Stimulated activated CD8-positive, alpha-beta memory T cell treated with anti-CD3 and anti-CD28 coated beads, Interleukin-7, amount 100 ng/mL, for 1 hour (primary cell): ENCODE data around the gene C3orf62.
"Not testable (repeated sequence)": the region's sequence is repeated elsewhere in the genome, so short reads cannot be mapped to it uniquely, and the experiment has no call there.

Experiments
- DNase-seq, 2 donors: peaks; one replicate each; pipeline ENCODE4 v3.0.0-alpha.2; 2020; ENCODE audit warnings: low read depth in 2 of 2

The C3orf62 gene

DNA sequence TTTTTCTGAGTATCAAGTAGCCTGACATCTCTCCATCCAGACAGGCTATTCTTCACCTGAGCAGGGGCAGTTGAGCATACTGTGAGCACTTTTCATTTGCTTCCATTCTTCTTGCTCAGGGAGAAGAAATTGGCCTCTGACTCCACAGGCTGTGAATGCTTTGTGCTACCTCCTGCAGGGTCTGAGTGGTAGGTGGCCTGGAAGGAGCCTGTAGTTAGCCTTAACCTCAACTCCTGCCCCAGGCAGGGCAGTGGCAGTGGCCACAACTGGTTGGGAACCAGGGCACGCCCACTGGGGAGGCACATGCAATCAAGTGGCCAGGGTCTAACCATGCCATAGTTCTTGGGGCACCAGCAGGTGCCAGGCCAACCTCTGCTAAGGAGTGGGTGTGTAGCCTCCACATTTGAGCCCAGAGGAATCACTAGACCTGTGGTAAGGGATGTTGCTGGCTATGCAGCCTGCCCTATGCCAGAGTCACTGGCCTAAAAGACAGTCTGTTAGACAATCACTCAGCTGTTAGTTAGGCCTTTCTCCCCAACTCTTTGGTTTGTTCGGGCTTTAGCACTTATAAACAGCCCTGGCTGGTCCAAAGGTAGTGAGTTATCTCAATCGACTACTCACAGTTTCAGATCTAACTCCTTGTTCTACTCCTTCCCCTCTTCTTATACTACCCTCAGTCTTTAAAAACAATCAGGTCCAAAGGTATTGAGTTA lies 7.4 kb downstream of the C3orf62 start:
- no peak for DNase-seq

DNA sequence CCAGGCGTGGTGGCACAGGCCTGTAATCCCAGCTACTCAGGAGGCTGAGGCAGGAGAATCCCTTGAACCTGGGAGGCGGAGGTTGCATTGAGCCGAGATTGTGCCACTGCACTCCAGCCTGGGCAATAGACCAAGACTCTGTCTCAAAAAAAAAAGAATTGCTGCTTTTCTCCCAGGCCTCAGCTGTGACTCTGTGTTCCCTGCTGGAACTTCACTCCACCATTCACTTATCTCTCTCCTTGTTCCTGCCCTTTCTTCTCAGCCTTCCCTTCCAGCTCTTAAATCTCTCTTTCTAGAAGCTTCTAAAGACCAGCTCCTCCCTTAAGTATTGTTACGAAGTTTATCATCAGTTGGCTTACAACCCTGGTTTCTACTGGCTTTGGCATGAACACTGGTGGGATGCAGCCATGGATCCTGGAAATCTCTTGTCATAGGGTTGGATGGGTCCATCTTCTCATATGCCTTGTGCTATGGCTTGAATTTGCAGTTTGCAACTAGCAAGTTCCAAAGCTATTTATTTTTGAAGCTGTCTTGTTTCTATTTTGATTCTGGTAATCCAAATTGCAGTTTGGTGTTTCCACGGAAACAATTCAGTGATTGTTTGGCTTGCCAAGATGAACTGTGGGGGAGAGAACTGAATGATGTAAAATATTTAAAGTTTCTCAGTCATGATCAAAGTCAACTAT lies 10.5 kb downstream of the C3orf62 start:
- DNase-seq, result no peak

DNA sequence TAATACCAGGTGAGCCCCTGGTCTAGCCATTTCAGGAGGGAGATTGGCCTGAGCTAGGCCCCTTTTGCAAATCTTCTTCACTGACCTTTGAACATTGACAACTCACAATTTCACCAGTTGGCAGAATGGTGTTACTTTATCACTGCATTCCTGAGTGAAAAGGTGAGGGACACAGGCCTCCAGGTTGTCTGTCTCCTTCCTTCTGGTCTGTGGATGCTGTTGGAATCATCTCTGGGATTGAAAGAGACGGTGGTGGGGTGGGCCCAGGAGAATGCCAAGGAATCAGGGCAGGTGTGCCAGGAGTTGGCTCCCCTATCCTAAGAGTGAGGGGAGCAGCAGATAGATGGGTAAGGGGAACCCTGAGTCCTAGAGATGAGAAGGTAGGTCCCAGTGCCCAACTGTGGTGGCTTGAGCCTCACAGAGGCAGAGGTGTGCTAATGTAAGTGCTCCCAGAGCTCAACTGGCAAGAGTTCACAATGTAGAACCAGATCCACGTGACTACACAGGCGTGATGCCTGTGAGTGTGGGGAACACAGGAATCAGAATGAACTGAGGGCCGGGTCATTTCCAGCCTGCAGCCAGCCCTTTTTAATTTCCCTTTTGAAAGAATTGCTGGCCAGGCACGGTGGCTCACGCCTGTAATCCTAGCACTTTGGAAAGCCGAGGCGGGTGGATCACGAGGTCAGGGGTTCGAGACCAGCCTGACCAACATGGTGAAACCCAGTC lies 11.2 kb downstream of the C3orf62 start:
- no peak for DNase-seq

DNA sequence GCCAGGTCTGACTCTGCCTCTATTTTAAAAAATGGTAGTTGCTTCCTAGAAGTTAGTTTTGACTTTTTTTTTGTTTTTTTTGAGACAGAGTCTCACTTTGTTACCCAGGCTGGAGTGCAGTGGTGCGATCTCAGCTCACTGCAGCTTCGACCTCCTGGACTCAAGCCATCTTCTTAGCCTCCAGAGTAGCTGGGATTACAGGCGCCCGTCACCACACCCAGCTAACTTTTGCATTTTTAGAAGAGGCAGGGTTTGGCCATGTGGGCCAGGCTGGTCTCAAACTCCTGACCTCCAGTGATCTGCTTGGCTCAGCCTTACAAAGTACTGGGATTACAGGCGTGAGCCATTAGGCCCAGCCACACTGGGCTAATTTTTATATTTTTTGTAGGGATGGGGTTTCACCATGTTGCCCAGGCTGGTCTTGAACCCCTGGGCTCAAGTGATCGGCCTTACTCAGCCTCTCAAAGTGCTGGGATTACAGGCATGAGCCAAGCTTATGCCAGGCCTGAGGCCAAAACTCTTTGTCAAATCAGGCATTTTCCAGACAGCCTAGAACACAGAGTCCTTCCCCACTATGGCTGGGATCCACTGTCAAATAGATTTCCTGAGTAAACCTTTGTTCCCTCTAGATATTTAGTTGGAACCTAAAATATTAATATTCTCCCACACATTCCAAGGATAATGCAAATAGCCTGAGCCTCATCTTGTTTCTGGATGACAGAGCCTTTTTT lies 13.7 kb downstream of the C3orf62 start:
- DNase-seq, result no peak

DNA sequence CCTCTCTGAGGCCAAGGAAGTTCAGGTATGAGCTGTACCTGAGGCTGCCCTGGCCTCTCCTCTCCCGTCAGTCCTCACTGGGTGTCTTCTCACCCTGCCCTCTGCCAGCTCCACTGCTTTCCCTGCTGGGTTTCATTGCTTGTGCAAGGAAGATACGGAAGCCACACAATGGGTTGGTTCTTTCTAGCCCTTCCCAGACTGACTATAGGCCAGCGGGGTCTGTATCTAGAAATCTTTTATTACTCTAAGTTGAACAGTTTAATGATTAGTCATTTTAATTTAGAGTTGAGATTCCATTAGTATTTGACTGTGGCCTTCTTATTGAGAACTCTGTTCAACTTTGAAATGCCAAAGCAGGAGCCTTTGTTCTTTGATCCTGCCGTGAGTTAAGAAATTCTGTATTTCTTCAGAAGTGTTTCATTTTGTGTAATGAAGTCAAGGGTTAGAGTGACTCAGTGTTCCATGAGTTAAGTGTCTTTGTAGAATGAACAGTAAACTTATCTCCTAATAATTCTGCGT lies 16.2 kb downstream of the C3orf62 start:
- DNase-seq, result no peak

DNA sequence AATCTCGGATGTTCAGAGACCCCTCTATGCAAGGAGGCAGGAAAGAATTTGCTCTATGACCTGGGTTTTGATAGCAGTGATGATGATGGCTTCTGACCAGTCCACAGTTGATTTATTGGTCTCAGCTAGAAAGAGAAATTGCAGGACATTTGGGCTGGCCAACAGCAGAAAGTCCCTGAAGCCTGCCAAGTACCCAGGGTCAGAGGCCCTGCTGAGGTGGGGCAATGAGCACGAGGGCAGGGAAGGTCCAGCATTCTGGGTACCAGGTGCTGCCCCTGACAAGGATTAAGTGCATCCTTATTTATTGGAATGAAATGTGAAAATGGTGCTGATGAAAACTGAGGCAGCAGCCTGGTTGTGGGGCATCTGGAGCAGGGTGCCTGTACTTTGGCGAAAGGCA lies 19.8 kb downstream of the C3orf62 start:
- no peak for DNase-seq

DNA sequence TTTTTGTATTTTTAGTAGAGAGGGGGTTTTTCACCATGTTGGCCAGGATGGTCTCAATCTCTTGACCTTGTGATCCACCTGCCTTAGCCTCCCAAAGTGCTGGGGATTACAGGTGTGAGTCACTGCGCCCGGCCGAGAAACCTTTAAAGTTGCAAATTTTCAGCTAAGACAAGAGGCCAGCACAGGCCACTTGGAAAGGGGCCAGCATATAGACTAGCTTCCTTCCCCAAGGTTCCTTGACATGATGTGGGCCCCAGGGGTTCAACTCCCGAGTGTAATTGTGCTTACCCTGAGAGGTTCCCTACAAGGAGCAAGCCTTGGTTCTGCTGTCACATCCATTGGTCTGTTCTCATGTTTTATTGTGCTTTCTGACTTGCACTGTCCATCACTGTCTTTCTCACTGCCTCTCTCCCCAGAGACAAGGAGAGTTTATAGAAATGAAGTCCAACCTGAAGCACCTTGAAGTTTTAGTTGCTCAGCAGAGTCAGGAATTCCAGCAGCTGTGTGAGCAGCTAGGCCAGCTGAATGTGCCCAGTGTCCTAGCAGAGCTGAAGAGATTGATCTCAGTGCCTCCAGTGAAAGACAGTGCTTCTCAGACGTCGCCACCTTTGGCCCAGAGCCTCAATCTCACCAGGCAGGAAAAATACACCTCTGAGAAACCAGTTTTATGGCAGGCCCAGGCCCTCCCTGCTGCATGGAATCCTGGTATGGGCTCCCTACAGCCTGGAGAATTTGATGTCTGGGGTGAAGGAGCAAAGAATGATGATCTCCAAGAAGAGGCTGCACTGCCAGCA lies 21.1 kb downstream of the C3orf62 start:
- no peak for DNase-seq

DNA sequence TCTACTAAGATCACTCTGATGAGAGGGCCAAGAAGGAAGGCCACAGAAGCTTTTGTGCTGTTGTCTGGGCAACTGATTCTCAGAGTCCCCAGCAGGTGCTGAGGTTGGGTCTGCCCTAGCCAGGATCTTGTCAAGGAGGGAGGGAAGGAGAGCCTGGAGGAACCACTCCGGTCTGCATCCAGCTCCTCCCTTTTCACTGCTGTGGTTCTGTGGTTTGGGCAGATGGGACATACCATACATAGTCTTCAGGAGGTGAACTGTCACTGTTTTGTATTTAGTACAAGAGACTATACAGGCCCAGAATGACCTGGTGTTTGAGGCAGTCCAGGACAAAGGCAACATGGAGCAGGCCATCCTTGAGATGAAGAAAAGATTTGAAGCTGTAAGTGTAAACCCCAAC lies 21.9 kb downstream of the C3orf62 start:
- DNase-seq, result no peak

DNA sequence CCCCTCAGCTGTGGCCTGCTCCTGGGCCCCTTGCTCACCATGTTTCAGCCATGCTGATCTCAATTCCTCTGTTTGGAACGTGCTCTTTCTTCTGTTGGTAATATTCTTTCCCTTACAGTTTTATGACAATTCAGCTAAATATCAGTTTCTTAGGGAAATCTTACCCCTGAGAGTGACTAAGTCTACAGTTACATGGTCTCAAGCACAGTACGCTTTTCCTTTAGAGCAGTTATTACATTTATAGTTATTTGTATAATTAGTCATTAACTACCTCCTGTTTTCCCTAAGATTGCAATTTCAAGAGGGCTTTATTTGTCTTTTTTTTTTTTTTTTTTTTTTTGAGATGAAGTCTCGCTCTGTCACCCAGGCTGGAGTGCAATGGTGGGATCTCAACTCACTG lies 23.5 kb downstream of the C3orf62 start:
- DNase-seq, result no peak

DNA sequence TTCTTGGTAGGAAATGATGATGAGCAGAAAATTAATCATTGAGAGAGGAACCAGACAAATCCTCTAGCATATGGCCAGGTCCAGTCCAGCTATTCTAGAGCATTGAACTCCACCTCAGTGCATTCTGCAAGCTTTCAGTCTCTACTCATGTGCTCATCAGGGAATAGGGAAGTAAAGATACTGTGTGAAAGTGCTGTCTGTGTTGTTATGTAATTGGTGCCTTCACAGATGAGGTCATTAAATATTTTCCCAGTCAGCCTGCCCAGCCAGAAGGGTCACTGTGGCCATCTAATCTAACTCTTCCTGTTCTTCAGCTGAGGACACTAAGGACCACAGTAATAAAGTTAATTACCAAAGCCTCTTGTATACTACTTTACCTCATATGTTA lies 28.2 kb downstream of the C3orf62 start:
- no peak for DNase-seq

DNA sequence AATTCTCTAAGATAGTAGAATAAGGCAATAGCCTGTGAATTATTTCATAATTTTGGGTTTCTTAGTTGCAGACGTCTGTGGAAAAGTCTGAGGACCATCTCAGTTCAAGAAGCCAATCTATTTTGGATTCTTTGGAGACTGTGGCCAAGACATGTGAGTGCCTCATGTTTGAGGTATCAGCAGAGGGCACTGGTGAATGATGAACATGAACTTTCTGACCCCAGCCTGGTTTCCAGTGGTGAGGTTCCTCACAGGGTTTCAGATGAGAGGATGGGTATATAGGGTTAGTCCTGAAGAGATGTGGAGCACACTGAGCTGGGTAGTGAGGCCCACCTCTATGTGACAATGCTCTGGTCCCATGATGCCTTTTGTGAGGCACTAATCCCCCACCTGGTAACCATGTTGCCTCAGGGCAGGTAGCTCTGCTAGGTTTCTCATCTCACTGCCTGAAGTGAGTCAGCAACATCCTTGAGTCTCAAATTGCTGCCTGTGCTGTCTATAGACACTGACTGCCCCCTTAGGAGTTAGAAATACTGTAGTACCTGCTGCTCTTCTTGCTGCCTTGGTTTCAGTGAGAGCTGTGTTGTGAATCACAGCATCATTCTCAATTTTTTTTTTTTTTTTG lies 32.3 kb downstream of the C3orf62 start:
- no peak for DNase-seq

DNA sequence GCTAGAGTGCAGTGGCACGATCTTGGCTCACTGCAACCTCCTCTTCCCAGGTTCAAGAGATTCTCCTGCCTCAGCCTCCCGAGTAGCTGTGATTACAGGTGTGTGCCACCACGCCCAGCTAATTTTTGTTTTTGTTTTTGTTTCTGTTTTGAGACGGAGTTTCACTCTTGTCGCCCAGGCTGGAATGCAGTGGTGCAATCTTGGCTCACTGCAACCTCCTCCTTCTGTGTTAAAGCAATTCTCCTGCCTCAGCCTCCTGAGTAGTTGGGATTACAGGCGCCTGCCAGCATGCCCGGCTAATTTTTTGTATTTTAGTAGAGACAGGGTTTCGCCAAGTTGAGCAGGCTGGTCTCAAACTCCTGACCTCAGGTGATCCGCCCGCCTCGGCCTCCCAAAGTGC lies 36.9 kb downstream of the C3orf62 start:
- not testable (repeated sequence) for DNase-seq

DNA sequence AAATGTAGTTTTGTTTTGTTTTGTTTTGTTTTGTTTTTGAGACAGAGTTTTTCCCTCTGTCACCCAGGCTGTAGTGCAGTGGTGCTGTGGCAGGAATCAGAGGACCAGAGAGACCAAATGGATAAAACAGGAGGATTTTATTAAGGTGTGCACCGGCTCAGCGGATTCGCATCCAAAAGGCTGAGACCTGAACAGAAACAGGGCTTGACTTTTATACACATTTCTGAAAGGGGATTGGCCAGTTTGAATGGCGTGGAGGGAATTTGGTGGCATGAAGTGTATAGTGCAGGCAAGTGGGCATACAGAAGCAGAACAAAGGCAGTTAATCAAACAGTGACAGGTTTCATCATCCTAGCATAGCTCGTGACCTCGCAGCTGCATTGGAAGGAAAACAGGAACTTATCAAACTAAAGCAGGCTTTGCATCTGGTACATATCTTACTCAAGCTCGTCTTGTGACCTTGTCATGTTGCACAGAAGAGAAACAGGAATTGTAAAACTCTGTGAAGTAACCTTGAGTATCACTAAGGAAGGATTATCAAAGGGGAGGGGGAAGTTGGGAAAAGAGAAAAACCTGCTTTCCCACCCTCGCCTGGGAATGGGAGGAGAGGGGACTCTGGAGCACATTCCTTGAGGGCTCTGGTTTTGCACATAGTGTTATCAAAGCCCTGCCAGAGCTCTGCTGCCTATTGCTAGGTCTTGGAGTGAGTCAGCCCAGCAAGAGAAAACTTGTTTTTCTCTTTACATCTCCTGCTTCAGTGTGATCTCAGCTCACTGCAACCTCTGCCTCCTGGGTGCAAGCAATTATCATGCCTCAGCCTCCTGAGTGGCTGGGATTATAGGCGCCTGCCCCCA lies 38.5 kb downstream of the C3orf62 start:
- no peak for DNase-seq

DNA sequence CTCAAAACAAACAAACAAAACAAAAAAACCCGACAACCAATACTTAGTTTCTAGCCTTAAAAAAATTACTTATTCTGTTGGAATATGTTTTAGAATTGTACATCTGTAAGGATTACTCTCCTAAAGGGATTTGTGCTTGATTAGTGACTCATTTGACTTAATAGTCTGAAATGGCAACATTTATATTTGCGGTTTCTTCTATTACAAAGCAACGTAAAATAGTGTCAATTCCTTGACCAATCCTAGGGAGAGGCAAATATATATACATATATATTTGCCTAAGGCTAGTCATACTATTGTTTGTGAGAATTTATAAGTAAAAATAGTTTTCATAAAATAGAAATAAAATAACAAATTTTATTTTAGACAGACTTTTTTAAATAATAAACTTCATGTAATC lies 39.7 kb downstream of the C3orf62 start:
- no peak for DNase-seq

DNA sequence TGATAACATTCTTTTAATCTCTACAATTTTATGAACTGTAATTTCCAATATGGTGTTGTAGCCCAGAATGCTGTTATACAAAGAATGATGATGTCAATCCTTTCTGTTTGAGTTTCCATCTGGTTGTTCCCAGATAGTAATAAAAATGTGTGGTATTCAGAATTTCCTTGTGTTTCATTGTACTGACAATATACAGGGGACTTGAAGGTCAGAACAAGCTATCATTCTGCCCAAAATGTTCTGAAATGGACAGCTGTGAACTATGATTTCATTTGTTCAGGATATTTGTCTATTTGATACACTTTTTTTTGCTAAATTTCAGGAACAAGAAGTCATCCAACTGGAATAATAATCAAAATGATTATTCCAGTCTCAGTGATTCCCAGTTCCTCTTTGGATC lies 40.8 kb downstream of the C3orf62 start:
- no peak for DNase-seq

DNA sequence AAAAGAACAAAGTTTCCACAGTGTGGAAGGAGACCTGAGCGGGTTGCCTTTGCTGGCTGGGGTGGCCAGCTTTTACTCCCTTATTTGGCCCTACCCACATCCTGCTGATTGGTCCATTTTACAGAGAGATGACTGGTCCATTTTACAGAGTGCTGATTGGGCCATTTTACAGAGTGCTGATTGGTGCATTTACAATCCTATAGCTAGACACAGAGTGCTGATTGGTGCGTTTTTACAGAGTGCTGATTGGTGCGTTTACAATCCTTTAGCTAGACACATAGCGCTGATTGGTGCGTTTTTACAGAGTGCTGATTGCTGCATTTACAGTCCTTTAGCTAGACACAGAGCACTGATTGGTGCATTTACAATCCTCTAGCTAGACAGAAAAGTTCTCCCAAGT lies 48.2 kb downstream of the C3orf62 start:
- not testable (repeated sequence) for DNase-seq

DNA sequence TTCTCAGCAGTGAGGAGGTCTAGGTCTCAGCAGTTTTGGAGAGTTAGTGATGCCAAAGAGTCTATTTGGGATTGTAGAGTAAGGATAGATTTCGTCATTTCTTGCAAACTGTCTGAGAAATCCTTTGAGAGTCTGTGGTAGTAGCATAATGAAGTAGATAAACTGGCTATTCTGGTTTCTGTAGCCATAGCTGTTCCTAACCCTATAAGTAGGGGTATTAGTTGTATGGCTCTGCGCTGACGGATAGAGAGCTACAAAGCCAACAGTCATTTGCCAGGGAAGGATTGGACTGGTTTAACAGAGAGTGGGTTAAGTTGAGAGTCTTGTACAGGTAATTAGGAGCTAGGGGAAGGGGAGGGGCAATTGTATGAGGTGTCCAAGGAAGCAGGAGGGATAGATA lies 55.0 kb downstream of the C3orf62 start:
- DNase-seq, result no peak

DNA sequence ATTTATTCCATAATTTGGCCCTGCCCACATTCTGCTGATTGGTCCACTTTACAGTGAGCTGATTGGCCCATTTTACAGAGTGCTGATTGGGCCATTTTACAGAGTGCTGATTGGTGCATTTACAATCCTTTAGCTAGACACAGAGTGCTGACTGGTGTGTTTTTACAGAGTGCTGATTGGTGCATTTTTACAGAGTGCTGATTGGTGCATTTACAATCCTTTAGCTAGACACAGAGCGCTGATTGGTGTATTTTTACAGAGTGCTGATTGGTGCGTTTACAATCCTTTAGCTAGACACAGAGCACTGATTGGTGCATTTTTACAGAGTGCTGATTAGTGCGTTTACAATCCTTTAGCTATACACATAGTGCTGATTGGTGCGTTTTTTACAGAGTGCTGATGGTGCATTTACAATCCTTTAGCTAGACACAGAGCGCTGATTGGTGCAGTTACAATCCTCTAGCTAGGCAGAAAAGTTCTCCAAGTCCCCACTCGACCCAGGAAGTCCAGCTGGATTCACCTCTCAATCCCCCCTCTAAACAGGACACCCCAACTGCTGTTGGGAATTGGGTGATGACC lies 56.0 kb downstream of the C3orf62 start:
- DNase-seq, result not testable (repeated sequence)

DNA sequence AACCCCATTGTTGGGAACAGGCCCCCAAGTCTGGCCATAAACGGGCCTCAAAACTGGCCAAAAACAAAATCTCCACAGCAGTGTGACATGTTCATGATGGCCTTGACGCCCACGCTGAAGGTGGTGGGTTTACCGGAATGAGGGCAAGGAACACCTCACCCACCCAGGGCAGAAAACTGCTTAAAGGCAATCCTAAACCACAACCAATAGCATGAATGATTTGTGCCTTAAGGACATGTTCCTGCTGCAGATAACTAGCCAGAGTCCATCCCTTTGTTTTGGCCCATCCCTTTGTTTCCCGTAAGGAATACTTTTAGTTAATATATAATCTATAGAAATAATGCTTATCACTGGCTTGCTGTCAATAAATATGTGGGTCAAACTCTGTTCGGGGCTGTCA lies 57.9 kb downstream of the C3orf62 start:
- DNase-seq, result no peak
